Body of pancreas (tissue), 4 donors: Measurements from ENCODE around the gene SALL4. TPM values are rescaled to one million over a fixed set of nuclear protein-coding genes. Genes with fewer than 3 reads are reported as not detected.
A peak's percentile ranks its signal among the peaks of the same experiment; 100 is the strongest.

Experiments
- ATAC-seq: fragments of 150-250 bp; one replicate; pipeline ENCODE4 v1.9.1; 2016
- DNase-seq, 4 donors: peaks; one replicate each; pipeline ENCODE4 v3.0.0-alpha.2; 2019
- H3K27ac ChIP-seq, 4 donors: fragments of 200-600 bp; sonication (generic); 1 replicate in 3 of 4; 2 replicates in 1 of 4; pipeline versions ENCODE4 v1.5.1 to v1.6.1; 2016 to 2019; ENCODE audit warnings: mild to moderate bottlenecking in 1 of 4, mixed read lengths in 1 of 4, moderate library complexity in 1 of 4
- H3K27me3 ChIP-seq, 2 donors: fragments of 200-600 bp; sonication (generic); one replicate each; pipeline ENCODE4 v1.6.0; 2016; ENCODE audit warnings: mild to moderate bottlenecking in 1 of 2
- H3K36me3 ChIP-seq, 2 donors: fragments of 200-600 bp; sonication (generic); replicated peaks in 1 of 2; 2 replicates each; pipeline ENCODE4 v1.5.1; 2016; ENCODE audit warnings: low read depth in 2 of 2; ENCODE audit not compliant: insufficient read depth in 1 of 2
- H3K4me1 ChIP-seq: fragments of 200-600 bp; sonication (generic); one replicate; pipeline ENCODE4 v1.6.0; 2016
- H3K4me3 ChIP-seq, 2 donors: fragments of 200-600 bp; sonication (generic); 1 replicate in 1 of 2; 2 replicates in 1 of 2; pipeline ENCODE4 v1.5.1; 2016 to 2019
- H3K9me3 ChIP-seq, 3 donors: fragments of 200-600 bp; sonication (generic); 1 replicate in 2 of 3; 2 replicates in 1 of 3; pipeline ENCODE4 v1.5.1; 2016
- CTCF ChIP-seq, 7 experiments: fragments of 450-650 bp in 4 of 7; fragments of 200-600 bp in 3 of 7; sonication (generic) in 3 of 7; IDR thresholded peaks; one replicate each; pipeline ENCODE4 v1.5.1; 2016 to 2019; ENCODE audit warnings: antibody characterized with exemption in 7 of 7
- POLR2A ChIP-seq, 3 donors: fragments of 450-650 bp; IDR thresholded peaks; one replicate each; pipeline ENCODE4 v1.6.1; 2016; ENCODE audit warnings: antibody characterized with exemption in 3 of 3, mild to moderate bottlenecking in 2 of 3
- WGBS, 2 donors: methylation state at CpG; one replicate each; pipeline ENCODE4 v1.1.5; 2017; 5-methylcytosine and 5-hydroxymethylcytosine counted together
- intact Hi-C: fragments of 100-400 bp; cut with DNase I; formaldehyde crosslinking; loops from one replicate; pipeline ENCODE4 v1.15.1; 2023
- total RNA-seq, 2 donors: library from RNA; depleted of rRNA; stranded (reverse); fragments of >200 nt; gene quantifications; one replicate each; pipeline ENCODE4 v1.1.0, GENCODE V29; 2016

The SALL4 gene
- total RNA-seq, 2 donors from 2014 or later, result 1.6 to 5.9 TPM

GRCh38 chr20:51750037-51750769 lies 52.1 kb downstream of the SALL4 start:
- Histone ChIP-seq H3K4me3 (no peak overlapping the region), H3K36me3 (no peaks in the 10 kb centered on the region), H3K27ac (peak overlapping the region; percentile 70 to 87 (median 72)), H3K27me3 (no peaks in the 10 kb centered on the region), H3K9me3 (no peaks in the 10 kb centered on the region), H3K4me1 (peaks cover 28% of the 10 kb centered on the region)
- intact Hi-C loops, result no loop called here
- DNase-seq, result peak; percentile 77 to 94 (median 90)
- no peak for TF ChIP-seq CTCF (IDR thresholded peaks at IDR 0.05)
- peak; percentile 98 for ATAC-seq
- WGBS, 2 donors, result 65 to 68% methylated on average over 19 of the region's 19 CpGs

GRCh38 chr20:51749674-51750036 lies 52.7 kb downstream of the SALL4 start:
- Histone ChIP-seq H3K27me3 (no peaks in the 10 kb centered on the region), H3K9me3 (no peaks in the 10 kb centered on the region), H3K4me3 (no peak overlapping the region), H3K36me3 (no peaks in the 10 kb centered on the region), H3K4me1 (peaks cover 33% of the 10 kb centered on the region), H3K27ac (peak overlapping the region in 3 of 4 donors; percentile 59 to 87 (median 74))
- 31 to 33% methylated on average over 1 of the region's 1 CpG for WGBS, 2 donors
- ATAC-seq, result no peak
- TF ChIP-seq POLR2A (IDR thresholded peaks at IDR 0.05) (no peak), CTCF (IDR thresholded peaks at IDR 0.05) (no peak)
- peak in 1 of 4 donors; percentile 37 for DNase-seq
- intact Hi-C loops, result no loop called here

GRCh38 chr20:51747182-51747911 lies 55.0 kb downstream of the SALL4 start:
- peaks cover 38% of the 10 kb centered on the region for H3K4me1 ChIP-seq
- intact Hi-C loops, result no loop called here
- TF ChIP-seq POLR2A (IDR thresholded peaks at IDR 0.05), result no peak
- no peak for TF ChIP-seq CTCF (IDR thresholded peaks at IDR 0.05)
- no peak for ATAC-seq
- DNase-seq, result no peak
- no peak overlapping the region for H3K4me3 ChIP-seq
- H3K9me3 ChIP-seq, result no peaks in the 10 kb centered on the region
- no peaks in the 10 kb centered on the region for H3K36me3 ChIP-seq
- no peak overlapping the region for H3K27ac ChIP-seq
- H3K27me3 ChIP-seq, result no peaks in the 10 kb centered on the region
- 82% methylated on average over 7 of the region's 7 CpGs for WGBS, 2 donors

GRCh38 chr20:51745804-51746203 lies 56.5 kb downstream of the SALL4 start:
- Histone ChIP-seq H3K9me3 (no peaks in the 10 kb centered on the region), H3K27ac (peak overlapping the region in 2 of 4 donors; percentile 71 to 79), H3K36me3 (no peaks in the 10 kb centered on the region), H3K27me3 (no peaks in the 10 kb centered on the region), H3K4me1 (peaks cover 29% of the 10 kb centered on the region), H3K4me3 (no peak overlapping the region)
- intact Hi-C loops, result no loop called here
- WGBS, 2 donors, result 90 to 94% methylated on average over 3 of the region's 3 CpGs
- no peak for TF ChIP-seq POLR2A (IDR thresholded peaks at IDR 0.05)
- no peak for TF ChIP-seq CTCF (IDR thresholded peaks at IDR 0.05)
- no peak for ATAC-seq
- DNase-seq, result no peak
